HCT116 (cell line): ENCODE data around the gene TNPO2. TPM values are rescaled to one million over a fixed set of nuclear protein-coding genes. Genes with fewer than 3 reads are reported as not detected.

Experiments
- ATAC-seq: fragments of 200-7000 bp; cut with Tn5 transposase; 2 replicates; pipeline ENCODE4 v1.9.1; 2020; ENCODE audit warnings: mild to moderate bottlenecking, moderate library complexity
- BruUV-seq: library from RNA; stranded (reverse); fragments of 400-500 nt; replicated peaks from 2 replicates; lab custom pipeline; 2021; lab: Mats Ljungman, UMichigan
- CTCF ChIA-PET: fragments of 300-600 bp; sonication (Branson Sonifier 250); formaldehyde crosslinking; loops from one replicate; lab custom pipeline; 2021; ENCODE audit warnings: antibody characterized with exemption; lab: Charles Lee
- POLR2A ChIA-PET: fragments of 300-600, 350-600 bp; sonication (Branson Sonifier 250); formaldehyde crosslinking; loops from one replicate; lab custom pipeline; 2021; ENCODE audit warnings: antibody characterized with exemption; lab: Charles Lee
- RAD21 ChIA-PET, 2 experiments: fragments of 300-600 bp; sonication (Branson Sonifier 250); formaldehyde crosslinking; loops; one replicate each; lab custom pipeline; 2023; ENCODE audit warnings: low total read pairs in 2 of 2; ENCODE audit not compliant: uncharacterized antibody in 2 of 2, unreplicated experiment in 2 of 2, low non-redundant PET in 1 of 2; lab: Charles Lee
- DNase-seq: peaks from one replicate; pipeline ENCODE4 v3.0.0-alpha.2; 2010; ENCODE audit warnings: low read depth, low spot score
- H2AFZ ChIP-seq: fragments of 200-600 bp; shearing (Covaris generic), sonication (generic); 2 replicates; pipeline ENCODE4 v1.6.1; 2017; ENCODE audit warnings: low read depth, mixed run types, mixed read lengths, antibody characterized with exemption, low read length; ENCODE audit not compliant: poor library complexity, severe bottlenecking
- H3K27ac ChIP-seq: 2 replicates; pipeline ENCODE4 v1.5.1; 2012; ENCODE audit warnings: low read depth, low read length
- H3K27me3 ChIP-seq: fragments of 200-600 bp; sonication (generic); 2 replicates; pipeline ENCODE4 v1.6.1; 2016; ENCODE audit warnings: mixed run types, low read length, mixed read lengths; ENCODE audit not compliant: insufficient read depth
- H3K36me3 ChIP-seq, 2 experiments: fragments of 200-500 bp in 1 of 2; fragments of 200-600 bp in 1 of 2; sonication (Bioruptor generic) in 1 of 2; sonication (generic) in 1 of 2; 2 replicates each; pipeline versions ENCODE4 v1.5.1 to v1.6.1; 2014 to 2016; ENCODE audit warnings: low read length in 2 of 2, inconsistent platforms in 1 of 2, mixed read lengths in 1 of 2, mixed run types in 1 of 2; ENCODE audit not compliant: insufficient read depth in 2 of 2, control insufficient read depth in 1 of 2
- H3K4me1 ChIP-seq, 2 experiments: fragments of 200-600 bp in 1 of 2; sonication (generic) in 1 of 2; 2 replicates each; pipeline versions ENCODE4 v1.5.1 to v1.6.1; 2012 to 2017; ENCODE audit warnings: low read length in 2 of 2, inconsistent platforms in 1 of 2, mild to moderate bottlenecking in 1 of 2, mixed read lengths in 1 of 2, mixed run types in 1 of 2, moderate library complexity in 1 of 2; ENCODE audit not compliant: insufficient read depth in 2 of 2, control insufficient read depth in 1 of 2
- H3K4me2 ChIP-seq: fragments of 200-600 bp; sonication (generic); 2 replicates; pipeline ENCODE4 v1.6.1; 2017; ENCODE audit warnings: mixed run types, low read length, mixed read lengths
- H3K4me3 ChIP-seq, 2 experiments: fragments of 200-600 bp in 1 of 2; sonication (generic) in 1 of 2; replicated peaks in 1 of 2; 2 replicates each; pipeline ENCODE4 v1.5.1; 2011 to 2016; ENCODE audit warnings: low read length in 2 of 2, control low read depth in 1 of 2, low read depth in 1 of 2, mild to moderate bottlenecking in 1 of 2, mixed read lengths in 1 of 2, mixed run types in 1 of 2
- H3K79me2 ChIP-seq: fragments of 200-600 bp; sonication (generic); 2 replicates; pipeline ENCODE4 v1.6.1; 2017; ENCODE audit warnings: mild to moderate bottlenecking, mixed run types, low read length, moderate library complexity, mixed read lengths; ENCODE audit not compliant: insufficient read depth
- H3K9ac ChIP-seq: fragments of 200-600 bp; sonication (generic); 2 replicates; pipeline ENCODE4 v1.6.1; 2016; ENCODE audit warnings: low read length, mixed read lengths
- H3K9me2 ChIP-seq: fragments of 200-600 bp; sonication (generic), shearing (Covaris generic); 2 replicates; pipeline ENCODE4 v1.6.1; 2017; ENCODE audit warnings: mixed run types, mild to moderate bottlenecking, moderate library complexity; ENCODE audit not compliant: insufficient read depth
- H3K9me3 ChIP-seq, 2 experiments: fragments of 200-500 bp in 1 of 2; fragments of 200-600 bp in 1 of 2; sonication (Bioruptor generic) in 1 of 2; sonication (generic) in 1 of 2; 2 replicates each; pipeline ENCODE4 v1.6.1; 2014 to 2017; ENCODE audit warnings: low read length in 2 of 2, mixed read lengths in 2 of 2, inconsistent platforms in 1 of 2, low read depth in 1 of 2, mild to moderate bottlenecking in 1 of 2, mixed run types in 1 of 2, moderate library complexity in 1 of 2; ENCODE audit not compliant: control insufficient read depth in 1 of 2, insufficient read depth in 1 of 2
- H4K20me1 ChIP-seq: fragments of 200-600 bp; sonication (generic), shearing (Covaris generic); 2 replicates; pipeline ENCODE4 v1.6.1; 2017; ENCODE audit warnings: mixed run types, mild to moderate bottlenecking, moderate library complexity; ENCODE audit not compliant: insufficient read depth
- CBX3 ChIP-seq: IDR thresholded peaks from 2 replicates; pipeline ENCODE4 v1.6.1; 2012; ENCODE audit warnings: low read depth
- EZH2 ChIP-seq: fragments of 200-600 bp; sonication (generic); IDR thresholded peaks from 2 replicates; pipeline ENCODE4 v1.6.1; 2017; ENCODE audit warnings: antibody characterized with exemption, mixed run types
- EZH2phosphoT487 ChIP-seq: fragments of 200-600 bp; IDR thresholded peaks from 2 replicates; pipeline ENCODE4 v1.6.1; 2018; ENCODE audit warnings: antibody characterized with exemption, borderline replicate concordance
- POLR2A ChIP-seq: IDR thresholded peaks from 2 replicates; pipeline ENCODE4 v1.7.0; 2011; ENCODE audit warnings: borderline replicate concordance; ENCODE audit not compliant: insufficient read depth, insufficient read length; ENCODE audit errors: extremely low read depth
- POLR2AphosphoS5 ChIP-seq: IDR thresholded peaks from 2 replicates; pipeline ENCODE4 v1.6.1; 2011; ENCODE audit warnings: mild to moderate bottlenecking, low read depth, low read length, moderate library complexity
- RAD21 ChIP-seq: IDR thresholded peaks from 2 replicates; pipeline ENCODE4 v1.6.1; 2012; ENCODE audit warnings: low read depth, mild to moderate bottlenecking
- SIN3A ChIP-seq: IDR thresholded peaks from 2 replicates; pipeline ENCODE4 v1.6.1; 2012; ENCODE audit warnings: low read depth
- SP1 ChIP-seq: IDR thresholded peaks from 2 replicates; pipeline ENCODE4 v1.6.1; 2012; ENCODE audit warnings: low read depth
- ZFX ChIP-seq: fragments of 450-650 bp; IDR thresholded peaks from 2 replicates; pipeline ENCODE4 v1.6.1; 2017
- ZNF274 ChIP-seq: fragments of 200-500 bp; sonication (Bioruptor generic); IDR thresholded peaks from 2 replicates; pipeline ENCODE4 v1.6.1; 2014; ENCODE audit warnings: mild to moderate bottlenecking, low read depth, low read length, inconsistent platforms
- intact Hi-C: fragments of 100-400 bp; cut with micrococcal nuclease; formaldehyde crosslinking; loops from 2 replicates; pipeline ENCODE4 v1.10.0; 2022
- total RNA-seq: library from RNA; stranded (reverse); gene quantifications from one replicate; pipeline ENCODE4 v1.2.1, GENCODE V29; 2021; ENCODE audit not compliant: unreplicated experiment
- TF ChIP-seq, protein P1 (sequence below): IDR thresholded peaks from 2 replicates; pipeline ENCODE4 v1.6.1; 2012
- TF ChIP-seq, protein P2 (sequence below): IDR thresholded peaks from 2 replicates; pipeline ENCODE4 v1.6.1; 2011; ENCODE audit warnings: mild to moderate bottlenecking, low read length, moderate library complexity; ENCODE audit not compliant: insufficient replicate concordance; ENCODE audit errors: extremely low read depth

The TNPO2 gene
- total RNA-seq, 1 experiment from 2014 or later: 81.8 TPM

DNA sequence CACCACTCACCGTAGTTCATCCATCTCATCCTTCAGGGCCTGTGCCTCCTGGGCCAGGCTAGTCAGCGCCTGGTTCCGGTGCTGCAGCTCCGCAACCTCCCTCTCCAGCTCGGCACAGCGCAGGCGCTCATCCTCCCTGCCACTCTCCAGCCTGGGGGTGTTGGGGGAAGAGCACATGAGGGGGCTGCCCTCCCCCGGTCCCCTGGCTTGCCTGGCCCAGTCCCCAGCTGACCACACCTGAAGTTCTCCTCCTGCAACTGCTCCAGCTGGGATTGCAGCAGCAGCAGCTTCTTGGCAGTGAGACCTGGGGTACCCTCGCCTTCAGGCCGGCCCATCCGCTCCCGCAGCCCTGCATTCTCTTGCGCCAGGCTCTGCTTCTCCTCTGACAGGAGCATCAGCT is 47.2 kb upstream of the TNPO2 start:
- Histone ChIP-seq H3K27me3 (no peaks in the 10 kb centered on the region), H3K4me1 (peaks cover 19 to 40% of the 10 kb centered on the region in 2 experiments), H3K4me3 (no peak overlapping the region), H2AFZ (no peak overlapping the region), H3K79me2 (peaks cover 6% of the 10 kb centered on the region; the same call in 1 of the 2 replicates), H3K9me2 (no peaks in the 10 kb centered on the region), H4K20me1 (no peaks in the 10 kb centered on the region), H3K27ac (no peak overlapping the region), H3K9ac (no peak overlapping the region), H3K36me3 (peaks cover 0 to 9% of the 10 kb centered on the region in 2 experiments; a peak in 2 of 4 replicates), H3K9me3 (no peaks in the 10 kb centered on the region), H3K4me2 (no peak overlapping the region)
- ATAC-seq: no peak
- no peak for DNase-seq
- RAD21 ChIA-PET: no interaction called here
- TF ChIP-seq SP1 (no peak), EZH2phosphoT487 (no peak), ZNF274 (no peak), CBX3 (no peak), ZFX (no peak), POLR2A (no peak), RAD21 (no peak), POLR2AphosphoS5 (no peak), EZH2 (no peak), SIN3A (no peak)
- TF ChIP-seq, protein P1, sequence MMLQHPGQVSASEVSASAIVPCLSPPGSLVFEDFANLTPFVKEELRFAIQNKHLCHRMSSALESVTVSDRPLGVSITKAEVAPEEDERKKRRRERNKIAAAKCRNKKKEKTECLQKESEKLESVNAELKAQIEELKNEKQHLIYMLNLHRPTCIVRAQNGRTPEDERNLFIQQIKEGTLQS: no peak
- TF ChIP-seq, protein P2, sequence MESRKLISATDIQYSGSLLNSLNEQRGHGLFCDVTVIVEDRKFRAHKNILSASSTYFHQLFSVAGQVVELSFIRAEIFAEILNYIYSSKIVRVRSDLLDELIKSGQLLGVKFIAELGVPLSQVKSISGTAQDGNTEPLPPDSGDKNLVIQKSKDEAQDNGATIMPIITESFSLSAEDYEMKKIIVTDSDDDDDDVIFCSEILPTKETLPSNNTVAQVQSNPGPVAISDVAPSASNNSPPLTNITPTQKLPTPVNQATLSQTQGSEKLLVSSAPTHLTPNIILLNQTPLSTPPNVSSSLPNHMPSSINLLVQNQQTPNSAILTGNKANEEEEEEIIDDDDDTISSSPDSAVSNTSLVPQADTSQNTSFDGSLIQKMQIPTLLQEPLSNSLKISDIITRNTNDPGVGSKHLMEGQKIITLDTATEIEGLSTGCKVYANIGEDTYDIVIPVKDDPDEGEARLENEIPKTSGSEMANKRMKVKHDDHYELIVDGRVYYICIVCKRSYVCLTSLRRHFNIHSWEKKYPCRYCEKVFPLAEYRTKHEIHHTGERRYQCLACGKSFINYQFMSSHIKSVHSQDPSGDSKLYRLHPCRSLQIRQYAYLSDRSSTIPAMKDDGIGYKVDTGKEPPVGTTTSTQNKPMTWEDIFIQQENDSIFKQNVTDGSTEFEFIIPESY: no peak
- CTCF ChIA-PET: interaction anchor here (0.5 to 1.0 kb wide), 2 partner anchors 10 to 54 kb away, joined by 3 to 5 read pairs; no protein-coding TSS in a partner anchor
- POLR2A ChIA-PET: interaction anchor here (1.1 kb wide), 1 partner anchor 21 kb away, joined by 3 read pairs; the partner anchor contains the start of gene JUNB
- no TSS peak for BruUV-seq
- intact Hi-C loops: no loop called here
